HG03469 (cell line): ENCODE results near the gene ARPP21.

Experiments
- ATAC-seq: cut with Tn5 transposase; IDR thresholded peaks from one replicate; pipeline ENCODE4 v1.9.1; 2021; ENCODE audit warnings: mild to moderate bottlenecking, moderate library complexity, moderate number of reproducible peaks; ENCODE audit not compliant: unreplicated experiment

ARPP21 gene

DNA sequence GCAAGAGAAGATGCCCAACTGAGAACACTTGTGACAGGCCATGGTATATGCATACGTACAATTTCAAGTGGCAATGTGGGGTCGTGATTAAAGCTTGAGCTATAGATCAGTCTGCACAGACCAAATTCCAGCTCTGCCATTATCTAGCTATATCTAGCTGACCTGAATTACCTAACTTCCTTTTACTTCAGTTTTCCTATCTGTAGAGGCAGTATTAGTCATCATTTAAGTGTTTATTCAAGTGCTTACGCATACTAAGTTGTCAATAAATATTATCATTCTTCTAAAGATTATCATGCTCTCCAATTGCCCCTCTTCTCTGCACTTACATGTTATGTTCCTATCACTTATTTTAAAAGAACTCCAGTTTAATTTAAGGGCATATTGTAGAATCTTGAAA is 87.9 kb downstream of the ARPP21 start:
- ATAC-seq, result no peak

GRCh38 chr3:35733341-35733740 is 94.0 kb downstream of the ARPP21 start:
- no peak for ATAC-seq

GRCh38 chr3:35733864-35734263 is 94.5 kb downstream of the ARPP21 start:
- ATAC-seq, result no peak

- no peak for ATAC-seq
Observed at GRCh38 chr3:35737080-35737479, 97.8 kb downstream of the ARPP21 start.

DNA sequence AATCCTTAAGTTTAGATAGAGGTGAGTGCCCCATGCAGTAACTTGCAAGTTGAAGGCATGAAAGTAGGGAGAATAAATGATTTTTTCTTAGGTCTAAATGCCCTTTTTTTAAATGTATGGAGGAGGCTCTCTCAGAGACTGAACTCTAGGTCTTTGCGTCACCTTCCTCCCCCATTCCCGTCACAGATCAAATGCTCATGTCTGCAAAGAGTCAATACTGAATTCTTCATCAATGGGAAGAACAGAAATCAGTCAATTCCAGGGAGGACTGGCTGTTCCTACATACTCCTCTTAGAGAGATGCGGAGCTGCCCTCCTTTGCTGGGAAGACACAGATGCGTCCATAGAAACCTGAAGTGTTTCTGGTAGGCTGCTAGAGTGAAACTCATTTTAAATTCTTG is 98.2 kb downstream of the ARPP21 start:
- ATAC-seq, result no peak

- no peak for ATAC-seq
Observed at GRCh38 chr3:35737934-35738706, 98.8 kb downstream of the ARPP21 start.

DNA sequence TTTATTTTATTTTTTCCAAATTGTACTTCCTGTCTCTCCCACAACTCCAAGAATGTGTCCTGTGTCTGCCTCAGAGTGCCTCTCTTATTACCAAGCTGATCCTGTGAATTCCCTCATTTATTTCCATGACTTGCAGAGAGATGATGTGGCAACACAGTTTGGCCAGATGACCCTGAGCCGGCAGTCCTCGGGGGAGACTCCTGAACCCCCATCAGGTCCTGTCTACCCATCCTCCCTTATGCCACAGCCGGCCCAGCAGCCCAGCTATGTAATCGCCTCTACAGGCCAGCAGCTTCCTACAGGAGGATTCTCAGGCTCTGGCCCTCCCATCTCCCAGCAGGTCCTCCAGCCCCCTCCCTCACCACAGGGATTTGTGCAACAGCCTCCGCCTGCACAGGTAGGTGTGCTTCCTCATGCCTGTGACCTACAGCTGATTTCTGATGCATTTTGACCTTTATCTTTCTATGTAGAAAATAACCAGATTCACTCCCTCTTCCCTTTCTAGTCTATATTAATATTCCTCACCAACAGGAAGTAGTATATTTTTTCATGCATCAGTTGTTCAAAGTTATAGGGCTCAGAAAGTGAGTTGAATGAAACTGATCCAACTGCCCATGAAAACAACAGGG is 100.0 kb downstream of the ARPP21 start:
- no peak for ATAC-seq

DNA sequence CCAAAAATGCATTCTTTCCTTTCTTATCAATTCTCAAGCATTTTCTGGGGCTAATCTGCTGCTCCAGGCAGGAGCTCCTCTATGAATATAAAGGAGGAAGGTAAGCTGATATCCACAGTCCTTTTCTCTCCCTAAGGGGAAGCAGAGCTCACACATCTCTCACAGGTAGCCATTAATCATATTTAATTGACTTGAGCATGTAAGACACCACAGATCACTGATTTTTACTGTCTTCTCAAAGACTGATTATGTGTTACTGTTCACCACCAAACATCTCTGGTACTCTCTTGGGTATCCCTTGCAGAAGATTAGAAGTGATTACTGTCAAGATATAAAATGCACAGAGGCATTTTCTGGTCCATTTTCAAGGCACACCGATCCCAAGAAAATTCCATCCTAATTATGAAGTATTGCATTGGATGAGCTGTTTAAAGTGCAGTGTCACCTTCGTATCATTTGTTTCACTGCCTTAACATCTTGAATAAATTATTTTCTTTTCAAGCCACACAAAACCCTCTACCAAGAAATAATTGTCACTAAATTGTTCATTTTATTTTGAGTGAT is 100.7 kb downstream of the ARPP21 start:
- ATAC-seq, result no peak

DNA sequence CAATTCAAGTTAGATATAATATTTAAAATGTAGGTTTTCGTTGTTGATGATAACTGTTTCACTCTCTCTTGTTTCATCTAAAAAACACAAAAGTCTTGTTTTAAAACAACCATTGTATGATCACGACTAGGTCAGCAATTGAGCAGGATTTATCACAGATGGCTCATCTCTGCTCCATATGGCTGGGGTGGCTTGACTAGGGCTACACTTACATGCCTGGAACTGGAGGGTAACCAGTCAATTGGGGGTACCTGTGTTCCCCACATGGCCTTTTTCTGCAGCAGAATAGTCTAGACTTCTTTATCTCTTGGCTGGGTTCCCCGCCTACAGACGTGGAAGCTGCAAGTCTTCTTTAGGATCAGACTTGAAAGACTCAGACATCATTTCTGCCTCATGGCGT is 103.9 kb downstream of the ARPP21 start:
- no peak for ATAC-seq

DNA sequence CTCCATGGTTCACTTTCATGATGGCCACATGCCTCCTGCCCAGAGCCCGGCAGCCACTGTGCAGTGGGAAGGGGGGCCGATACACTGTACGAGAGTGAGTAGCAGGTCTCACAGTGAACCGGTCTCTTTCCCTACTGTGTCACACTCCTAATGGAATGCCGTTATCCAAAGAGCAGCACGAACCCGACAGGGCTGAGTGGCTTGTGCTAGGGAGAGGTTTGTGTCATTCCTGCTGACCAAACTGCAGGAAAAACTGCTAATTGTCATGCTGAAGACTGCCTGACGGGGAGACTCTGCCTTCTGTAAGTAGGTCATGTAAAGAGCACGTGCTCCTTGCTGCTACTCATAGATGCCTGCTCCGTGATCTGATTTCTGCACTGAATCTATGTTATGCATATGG is 105.1 kb downstream of the ARPP21 start:
- ATAC-seq, result no peak

DNA sequence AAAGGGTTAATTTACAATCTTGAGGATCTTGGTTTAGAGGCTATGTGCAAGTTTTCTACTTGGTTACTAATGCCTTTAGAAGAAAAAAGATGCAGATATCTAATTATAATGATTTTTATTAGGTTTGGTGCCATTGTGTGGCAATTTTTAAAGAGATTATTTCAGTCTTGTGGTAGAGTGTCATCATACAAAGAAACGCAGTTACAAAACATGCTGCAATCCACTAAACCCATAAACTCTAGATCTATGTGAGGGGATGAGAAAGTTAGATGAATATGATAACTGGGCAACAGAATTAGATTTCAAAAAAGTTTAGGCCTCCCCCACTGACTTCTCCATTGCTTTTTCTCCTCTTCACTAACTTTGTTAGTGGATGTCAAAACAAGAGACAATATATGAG is 106.0 kb downstream of the ARPP21 start:
- no peak for ATAC-seq

DNA sequence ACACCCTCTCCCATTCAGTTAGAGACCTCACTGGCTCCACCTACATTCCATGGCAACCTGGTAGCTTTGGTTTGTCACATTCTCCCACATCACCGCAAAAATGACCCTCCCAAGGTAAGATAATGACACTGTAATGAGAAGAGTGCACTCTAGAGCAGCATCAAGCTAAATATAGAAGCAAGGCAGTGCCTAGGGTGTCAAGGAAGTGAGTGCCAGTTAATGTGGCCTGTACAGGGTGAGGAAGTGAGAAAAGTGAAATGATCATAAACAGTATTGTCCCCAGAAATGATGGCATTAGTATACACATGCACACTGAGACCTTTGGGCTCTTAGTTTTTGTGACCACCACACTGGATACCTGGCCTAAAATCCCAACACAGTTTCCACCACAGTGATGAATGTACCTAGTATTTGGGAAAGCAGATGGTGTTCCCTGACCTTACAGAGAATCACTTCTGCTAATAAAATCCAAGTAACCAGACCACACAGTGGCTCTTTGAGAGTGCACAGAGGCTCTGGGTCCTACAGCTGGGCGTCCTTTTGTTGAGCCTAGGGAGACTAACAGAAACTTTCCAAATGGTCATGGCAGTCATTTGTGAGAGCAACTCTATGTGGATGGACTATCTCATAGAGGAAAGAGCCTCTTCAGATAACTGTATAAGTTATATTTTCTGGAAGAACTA is 106.6 kb downstream of the ARPP21 start:
- ATAC-seq, result peak; percentile 60

- no peak for ATAC-seq
Observed at GRCh38 chr3:35746492-35746891, 107.2 kb downstream of the ARPP21 start.

- ATAC-seq, result no peak
Observed at GRCh38 chr3:35748144-35748543, 108.8 kb downstream of the ARPP21 start.

DNA sequence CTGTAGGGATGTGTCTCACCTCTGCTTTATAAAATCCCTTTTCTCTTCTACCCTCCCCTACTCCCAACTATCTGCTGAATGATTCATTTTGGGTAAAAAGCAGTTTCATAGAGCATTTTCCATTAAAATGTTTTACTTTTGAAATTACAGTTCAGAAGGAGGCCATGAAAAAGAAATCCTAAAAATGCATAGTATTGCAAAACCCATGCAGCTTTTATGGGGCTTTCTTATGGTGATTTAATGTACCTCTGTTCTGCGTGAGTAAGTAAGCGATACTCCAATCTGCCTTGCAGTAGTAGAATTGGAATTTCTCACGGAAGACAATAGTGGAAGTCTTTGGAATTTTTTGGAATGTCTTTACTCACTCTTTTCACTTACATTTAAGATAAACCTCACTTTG is 111.9 kb downstream of the ARPP21 start:
- ATAC-seq, result no peak

GRCh38 chr3:35757991-35758757 is 118.8 kb downstream of the ARPP21 start:
- ATAC-seq, result no peak

- ATAC-seq, result no peak
Observed at GRCh38 chr3:35760146-35760545, 120.8 kb downstream of the ARPP21 start.

GRCh38 chr3:35761311-35761710 is 122.0 kb downstream of the ARPP21 start:
- no peak for ATAC-seq

DNA sequence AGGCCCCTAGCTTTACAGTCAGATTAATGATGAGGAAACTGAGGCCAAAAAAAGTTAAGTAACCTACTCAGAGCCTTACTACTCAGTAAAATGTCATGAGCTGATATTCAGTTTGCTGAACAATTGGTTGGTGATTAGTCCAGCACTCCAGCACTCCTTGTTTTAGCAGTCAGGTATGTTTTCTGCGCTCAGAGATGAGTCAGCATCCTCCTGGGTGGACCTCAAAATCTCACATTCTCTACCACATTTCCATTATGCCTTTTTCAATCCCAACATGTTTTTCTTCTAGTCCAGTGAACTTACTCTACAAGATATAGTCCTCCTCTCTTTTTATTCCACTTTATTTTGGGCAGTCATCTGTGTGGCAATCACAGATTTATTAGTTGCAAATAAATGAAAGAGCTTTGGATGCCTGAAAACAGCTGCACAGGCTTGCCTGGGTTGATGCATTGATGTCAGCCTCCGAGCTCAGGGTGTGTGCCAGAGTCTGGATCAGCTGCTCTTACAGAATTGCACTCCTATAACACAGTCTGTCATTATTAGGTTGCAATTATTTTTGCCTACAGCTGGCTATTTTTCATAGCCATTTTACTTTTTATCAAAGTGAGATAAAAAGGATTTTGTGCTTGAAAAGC is 133.2 kb downstream of the ARPP21 start:
- no peak for ATAC-seq

DNA sequence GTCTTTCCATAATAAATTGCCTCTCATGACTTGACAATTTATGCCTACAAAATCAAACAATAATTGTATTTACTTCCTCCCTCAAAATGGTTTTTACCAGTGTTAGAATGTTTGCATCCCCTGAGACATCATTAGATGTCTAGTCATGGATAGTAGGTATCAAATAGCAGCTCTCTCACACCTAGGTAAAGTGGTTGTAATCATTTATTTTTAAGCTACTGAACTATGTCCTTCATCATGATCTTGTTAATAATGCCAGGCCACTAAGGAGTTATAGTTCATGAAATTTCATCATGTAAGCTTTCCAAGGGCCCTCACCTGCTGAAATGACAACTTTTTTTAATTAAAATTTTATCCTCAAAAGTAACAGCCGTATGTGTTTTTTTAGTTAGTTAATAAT is 134.1 kb downstream of the ARPP21 start:
- ATAC-seq, result no peak

GRCh38 chr3:35776346-35776745 is 137.0 kb downstream of the ARPP21 start:
- ATAC-seq, result no peak
